Ishikawa (cell line): ENCODE data around the gene METTL18.

Experiments used
- CEBPB ChIP-seq: IDR thresholded peaks from 2 replicates; pipeline ENCODE4 v1.6.1; 2012
- EP300 ChIP-seq: IDR thresholded peaks from 2 replicates; pipeline ENCODE4 v1.6.1; 2012; ENCODE audit warnings: borderline replicate concordance
- RAD21 ChIP-seq: IDR thresholded peaks from 2 replicates; pipeline ENCODE4 v1.6.1; 2012; ENCODE audit warnings: low read depth
- TAF1 ChIP-seq: IDR thresholded peaks from 2 replicates; pipeline ENCODE4 v1.6.1; 2012; ENCODE audit warnings: low read depth, mild to moderate bottlenecking
- TF ChIP-seq, protein P1 (sequence below): IDR thresholded peaks from 2 replicates; pipeline ENCODE4 v1.6.1; 2012
- TF ChIP-seq, protein P2 (sequence below): IDR thresholded peaks from 2 replicates; pipeline ENCODE4 v1.6.1; 2012; ENCODE audit warnings: low read depth, mild to moderate bottlenecking

DNA sequence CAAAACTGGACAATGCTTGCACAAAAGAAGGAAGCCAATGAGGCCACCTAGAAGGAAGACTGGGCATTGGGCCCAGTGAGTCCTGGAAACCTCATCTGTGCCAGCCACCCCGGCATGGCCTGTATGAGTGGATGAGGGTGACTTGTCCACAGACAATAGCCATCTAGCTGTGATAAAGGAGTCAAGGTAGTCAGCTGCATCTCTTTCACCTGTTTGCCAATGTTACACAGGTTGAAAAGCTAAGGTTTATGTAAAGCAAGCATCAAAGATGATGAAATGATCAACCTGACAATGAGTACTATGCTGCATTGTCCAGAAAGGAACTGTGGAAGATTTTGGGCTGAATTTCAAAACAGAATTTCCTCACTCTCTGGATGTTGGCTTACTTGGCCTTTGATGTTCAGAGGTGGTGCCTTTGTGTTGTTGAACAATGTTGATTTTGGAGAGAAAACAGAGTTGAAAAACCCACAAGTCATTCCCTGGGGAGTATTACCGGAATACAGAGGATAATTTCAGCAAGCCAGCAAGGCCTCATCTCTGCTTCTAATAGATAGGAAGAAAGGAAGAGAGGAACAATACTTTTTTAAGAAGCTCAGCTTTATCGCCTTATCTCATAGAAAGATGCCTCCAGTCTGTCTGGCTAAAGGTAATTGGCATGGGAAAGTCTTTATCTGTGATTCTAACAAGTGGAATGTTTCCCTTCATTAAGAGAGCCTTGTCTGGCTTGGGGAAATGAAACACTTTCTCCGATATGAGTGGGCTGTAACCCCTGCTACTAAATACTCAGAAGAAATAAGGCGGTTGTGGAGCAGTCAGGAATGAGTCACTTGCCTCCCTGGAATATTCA is 49.5 kb downstream of the METTL18 start:
- TF ChIP-seq, protein P1, sequence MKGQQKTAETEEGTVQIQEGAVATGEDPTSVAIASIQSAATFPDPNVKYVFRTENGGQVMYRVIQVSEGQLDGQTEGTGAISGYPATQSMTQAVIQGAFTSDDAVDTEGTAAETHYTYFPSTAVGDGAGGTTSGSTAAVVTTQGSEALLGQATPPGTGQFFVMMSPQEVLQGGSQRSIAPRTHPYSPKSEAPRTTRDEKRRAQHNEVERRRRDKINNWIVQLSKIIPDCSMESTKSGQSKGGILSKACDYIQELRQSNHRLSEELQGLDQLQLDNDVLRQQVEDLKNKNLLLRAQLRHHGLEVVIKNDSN, result no peak
- TF ChIP-seq CEBPB, result no peak
- no peak for TF ChIP-seq RAD21
- TF ChIP-seq TAF1, result no peak
- TF ChIP-seq, protein P2, sequence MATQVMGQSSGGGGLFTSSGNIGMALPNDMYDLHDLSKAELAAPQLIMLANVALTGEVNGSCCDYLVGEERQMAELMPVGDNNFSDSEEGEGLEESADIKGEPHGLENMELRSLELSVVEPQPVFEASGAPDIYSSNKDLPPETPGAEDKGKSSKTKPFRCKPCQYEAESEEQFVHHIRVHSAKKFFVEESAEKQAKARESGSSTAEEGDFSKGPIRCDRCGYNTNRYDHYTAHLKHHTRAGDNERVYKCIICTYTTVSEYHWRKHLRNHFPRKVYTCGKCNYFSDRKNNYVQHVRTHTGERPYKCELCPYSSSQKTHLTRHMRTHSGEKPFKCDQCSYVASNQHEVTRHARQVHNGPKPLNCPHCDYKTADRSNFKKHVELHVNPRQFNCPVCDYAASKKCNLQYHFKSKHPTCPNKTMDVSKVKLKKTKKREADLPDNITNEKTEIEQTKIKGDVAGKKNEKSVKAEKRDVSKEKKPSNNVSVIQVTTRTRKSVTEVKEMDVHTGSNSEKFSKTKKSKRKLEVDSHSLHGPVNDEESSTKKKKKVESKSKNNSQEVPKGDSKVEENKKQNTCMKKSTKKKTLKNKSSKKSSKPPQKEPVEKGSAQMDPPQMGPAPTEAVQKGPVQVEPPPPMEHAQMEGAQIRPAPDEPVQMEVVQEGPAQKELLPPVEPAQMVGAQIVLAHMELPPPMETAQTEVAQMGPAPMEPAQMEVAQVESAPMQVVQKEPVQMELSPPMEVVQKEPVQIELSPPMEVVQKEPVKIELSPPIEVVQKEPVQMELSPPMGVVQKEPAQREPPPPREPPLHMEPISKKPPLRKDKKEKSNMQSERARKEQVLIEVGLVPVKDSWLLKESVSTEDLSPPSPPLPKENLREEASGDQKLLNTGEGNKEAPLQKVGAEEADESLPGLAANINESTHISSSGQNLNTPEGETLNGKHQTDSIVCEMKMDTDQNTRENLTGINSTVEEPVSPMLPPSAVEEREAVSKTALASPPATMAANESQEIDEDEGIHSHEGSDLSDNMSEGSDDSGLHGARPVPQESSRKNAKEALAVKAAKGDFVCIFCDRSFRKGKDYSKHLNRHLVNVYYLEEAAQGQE, result no peak
- no peak for TF ChIP-seq EP300
